PC-9 (cell line): ENCODE results near the gene CARHSP1. TPM values are rescaled to one million over a fixed set of nuclear protein-coding genes. Genes with fewer than 3 reads are reported as not detected.
"Not testable (repeated sequence)": the region's sequence is repeated elsewhere in the genome, so short reads cannot be mapped to it uniquely, and the experiment has no call there.

Source experiments
- BruUV-seq: library from RNA; stranded (reverse); fragments of 400-500 nt; replicated peaks from 2 replicates; lab custom pipeline; 2021; lab: Mats Ljungman, UMichigan
- CTCF ChIA-PET: fragments of 300-600 bp; sonication (Branson Sonifier 250); formaldehyde crosslinking; loops from one replicate; lab custom pipeline; 2022; ENCODE audit warnings: antibody characterized with exemption; lab: Charles Lee
- POLR2A ChIA-PET: fragments of 300-600 bp; sonication (Branson Sonifier 250); formaldehyde crosslinking; loops from one replicate; lab custom pipeline; 2022; ENCODE audit warnings: antibody characterized with exemption; ENCODE audit not compliant: unreplicated experiment; lab: Charles Lee
- DNase-seq, 2 experiments: peaks; one replicate each; pipeline versions ENCODE4 v3.0.0 to v3.0.0-alpha.2; 2015 to 2022; ENCODE audit warnings: mixed read lengths in 1 of 2
- H2AFZ ChIP-seq: fragments of 200-600 bp; sonication (generic); 2 replicates; pipeline ENCODE4 v1.8.1; 2017; ENCODE audit warnings: antibody characterized with exemption
- H3F3A ChIP-seq: fragments of 200-600 bp; sonication (generic); 2 replicates; pipeline ENCODE4 v1.8.1; 2017; ENCODE audit warnings: antibody characterized with exemption, mild to moderate bottlenecking, low read depth; ENCODE audit not compliant: insufficient read depth
- H3K27ac ChIP-seq: fragments of 200-600 bp; sonication (generic); 2 replicates; pipeline ENCODE4 v1.6.1; 2016; ENCODE audit warnings: mixed run types
- H3K27me3 ChIP-seq: fragments of 200-600 bp; sonication (generic); 2 replicates; pipeline ENCODE4 v1.6.1; 2016; ENCODE audit warnings: low read depth, mixed run types; ENCODE audit not compliant: insufficient read depth
- H3K36me3 ChIP-seq: fragments of 200-600 bp; sonication (generic); 2 replicates; pipeline ENCODE4 v1.6.1; 2016; ENCODE audit warnings: low read depth, mixed run types
- H3K4me1 ChIP-seq: fragments of 200-600 bp; sonication (generic); replicated peaks from 2 replicates; pipeline ENCODE4 v1.6.1; 2016; ENCODE audit warnings: mixed run types; ENCODE audit not compliant: insufficient read depth
- H3K4me2 ChIP-seq: fragments of 200-600 bp; sonication (generic); 2 replicates; pipeline ENCODE4 v1.6.1; 2017; ENCODE audit warnings: mixed run types
- H3K4me3 ChIP-seq: fragments of 200-600 bp; sonication (generic); 2 replicates; pipeline ENCODE4 v1.6.1; 2016; ENCODE audit warnings: mixed run types
- H3K79me2 ChIP-seq: fragments of 200-600 bp; sonication (generic); 2 replicates; pipeline ENCODE4 v1.6.1; 2017; ENCODE audit warnings: low read depth, mixed run types
- H3K9me2 ChIP-seq: fragments of 200-600 bp; sonication (generic); 2 replicates; pipeline ENCODE4 v1.8.1; 2017; ENCODE audit warnings: mild to moderate bottlenecking; ENCODE audit not compliant: insufficient read depth
- H3K9me3 ChIP-seq: fragments of 200-600 bp; sonication (generic); 2 replicates; pipeline ENCODE4 v1.8.1; 2016; ENCODE audit warnings: low read depth; ENCODE audit not compliant: insufficient read depth
- H4K20me1 ChIP-seq: fragments of 200-600 bp; sonication (generic); 2 replicates; pipeline ENCODE4 v1.8.1; 2017; ENCODE audit not compliant: insufficient read depth
- EZH2 ChIP-seq: fragments of 200-600 bp; sonication (generic); IDR thresholded peaks from 2 replicates; pipeline ENCODE4 v1.8.0; 2017; ENCODE audit warnings: antibody characterized with exemption, low read depth
- intact Hi-C: fragments of 100-400 bp; cut with micrococcal nuclease; formaldehyde crosslinking; loops from one replicate; pipeline ENCODE4 v1.10.0; 2022; ENCODE audit not compliant: unreplicated experiment
- total RNA-seq: library from RNA; stranded (reverse); gene quantifications from 2 replicates; pipeline ENCODE4 v1.2.3, GENCODE V29; 2021
- TF ChIP-seq, protein P1 (sequence below): fragments of 200-600 bp; sonication (generic); conservative IDR thresholded peaks from 2 replicates; pipeline ENCODE4 v1.6.1; 2017; ENCODE audit warnings: mixed run types, antibody characterized with exemption, mild to moderate bottlenecking, moderate library complexity

The CARHSP1 gene
- total RNA-seq, 1 experiment from 2014 or later: 179 TPM

DNA sequence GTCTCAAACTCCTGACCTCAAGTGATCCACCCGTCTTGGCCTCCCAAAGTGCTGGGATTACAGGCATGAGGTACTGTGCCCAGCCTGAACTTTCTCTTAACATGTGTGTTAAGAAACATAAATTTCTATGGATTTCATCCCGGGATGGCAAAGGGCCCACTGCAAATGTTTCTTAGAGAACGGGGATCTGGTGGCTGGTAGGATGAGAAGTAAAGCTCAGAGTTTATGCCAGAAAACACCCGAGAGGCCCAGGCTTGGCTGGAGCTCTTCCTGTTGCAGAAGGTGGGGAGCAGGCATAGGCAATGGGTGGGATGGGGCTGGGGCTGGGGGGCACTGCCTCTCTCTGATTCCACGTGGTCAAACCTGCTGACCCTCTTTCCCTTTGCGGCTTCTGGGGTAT, 5.6 kb upstream of the CARHSP1 start:
- Histone ChIP-seq H4K20me1 (no peaks in the 10 kb centered on the region), H3K79me2 (no peaks in the 10 kb centered on the region), H3K4me3 (no peak overlapping the region), H3K27me3 (no peaks in the 10 kb centered on the region), H3K4me2 (no peak overlapping the region), H3K36me3 (no peaks in the 10 kb centered on the region), H3F3A (peaks cover 51% of the 10 kb centered on the region), H3K9me2 (no peaks in the 10 kb centered on the region), H3K9me3 (no peaks in the 10 kb centered on the region), H3K4me1 (peaks cover 47% of the 10 kb centered on the region), H2AFZ (no peak overlapping the region), H3K27ac (no peak overlapping the region)
- POLR2A ChIA-PET: interaction anchor here (0.7 kb wide), 1 partner anchor 203 kb away, joined by 12 read pairs; no protein-coding TSS in a partner anchor
- intact Hi-C loops: loop anchor here (10.0 kb wide), 1 partner anchor 220 kb away; the partner anchor contains the start of gene HAPSTR1
- DNase-seq: no peak
- TF ChIP-seq EZH2: no peak
- TF ChIP-seq, protein P1, sequence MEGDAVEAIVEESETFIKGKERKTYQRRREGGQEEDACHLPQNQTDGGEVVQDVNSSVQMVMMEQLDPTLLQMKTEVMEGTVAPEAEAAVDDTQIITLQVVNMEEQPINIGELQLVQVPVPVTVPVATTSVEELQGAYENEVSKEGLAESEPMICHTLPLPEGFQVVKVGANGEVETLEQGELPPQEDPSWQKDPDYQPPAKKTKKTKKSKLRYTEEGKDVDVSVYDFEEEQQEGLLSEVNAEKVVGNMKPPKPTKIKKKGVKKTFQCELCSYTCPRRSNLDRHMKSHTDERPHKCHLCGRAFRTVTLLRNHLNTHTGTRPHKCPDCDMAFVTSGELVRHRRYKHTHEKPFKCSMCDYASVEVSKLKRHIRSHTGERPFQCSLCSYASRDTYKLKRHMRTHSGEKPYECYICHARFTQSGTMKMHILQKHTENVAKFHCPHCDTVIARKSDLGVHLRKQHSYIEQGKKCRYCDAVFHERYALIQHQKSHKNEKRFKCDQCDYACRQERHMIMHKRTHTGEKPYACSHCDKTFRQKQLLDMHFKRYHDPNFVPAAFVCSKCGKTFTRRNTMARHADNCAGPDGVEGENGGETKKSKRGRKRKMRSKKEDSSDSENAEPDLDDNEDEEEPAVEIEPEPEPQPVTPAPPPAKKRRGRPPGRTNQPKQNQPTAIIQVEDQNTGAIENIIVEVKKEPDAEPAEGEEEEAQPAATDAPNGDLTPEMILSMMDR: no peak
- BruUV-seq: no TSS peak
- CTCF ChIA-PET: no interaction called here

- H3K36me3 ChIP-seq, BruUV-seq, H3K9me2 ChIP-seq, CTCF ChIA-PET, DNase-seq, H3K27me3 ChIP-seq, H4K20me1 ChIP-seq, H2AFZ ChIP-seq, H3K4me3 ChIP-seq, H3K9me3 ChIP-seq, H3K27ac ChIP-seq, H3K79me2 ChIP-seq, H3K4me2 ChIP-seq: not testable (repeated sequence)
- Histone ChIP-seq H3K4me1 (peaks cover 43% of the 10 kb centered on the region), H3F3A (peaks cover 46% of the 10 kb centered on the region)
- intact Hi-C loops: loop anchor here (10.0 kb wide), 1 partner anchor 221 kb away; the partner anchor contains the start of gene HAPSTR1
- POLR2A ChIA-PET: interaction anchor here (0.7 kb wide), 1 partner anchor 203 kb away, joined by 12 read pairs; no protein-coding TSS in a partner anchor
These were observed 5.0 kb upstream of the CARHSP1 start for GRCh38 chr16:8873866-8874195.

DNA sequence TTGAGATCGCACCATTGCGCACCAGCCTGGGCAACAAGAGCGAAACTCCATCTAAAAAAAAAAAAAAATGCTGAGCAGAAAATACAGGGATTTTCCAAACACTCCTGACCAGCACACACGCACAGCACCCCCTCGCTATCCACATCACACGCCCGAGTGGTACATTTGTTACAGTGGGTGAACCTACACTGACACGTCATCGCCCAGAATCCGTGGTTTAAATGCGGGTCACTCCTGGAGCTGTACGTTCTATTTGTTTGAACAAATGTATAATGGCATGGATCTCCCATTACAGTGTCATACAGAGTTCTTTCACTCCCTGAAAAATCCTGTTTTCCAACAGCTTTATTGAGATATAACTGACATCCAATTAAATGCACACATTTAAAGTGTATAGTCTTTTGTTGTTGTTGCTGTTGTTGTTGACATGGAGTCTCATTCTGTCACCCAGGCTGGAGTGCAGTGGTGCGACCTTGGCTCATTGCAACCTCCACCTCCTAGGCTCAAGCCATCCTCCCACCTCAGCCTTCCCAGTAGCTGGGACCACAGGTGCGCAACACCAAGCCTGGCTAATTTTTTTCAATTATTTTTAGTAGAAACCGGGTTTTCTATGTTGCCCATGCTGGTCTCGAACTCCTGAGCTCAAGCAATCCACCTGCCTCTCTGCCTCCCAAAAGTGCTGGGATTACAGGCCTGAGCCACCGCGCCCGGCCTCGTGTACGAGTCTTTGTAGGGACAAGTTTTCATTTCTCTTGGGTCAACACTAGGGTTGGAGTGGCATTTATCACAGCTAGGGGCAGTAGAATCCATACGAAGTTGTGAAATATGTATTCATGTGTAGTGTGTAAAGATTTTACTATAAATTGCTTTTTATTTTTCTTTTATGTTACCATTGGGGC, 4.4 kb upstream of the CARHSP1 start:
- no TSS peak for BruUV-seq
- H3K36me3 ChIP-seq: no peaks in the 10 kb centered on the region
- peaks cover 37% of the 10 kb centered on the region for H3K4me1 ChIP-seq
- no peak for DNase-seq
- intact Hi-C loops: loop anchor here (10.0 kb wide), 1 partner anchor 222 kb away; the partner anchor contains the start of gene HAPSTR1
- H3K4me3 ChIP-seq: no peak overlapping the region
- TF ChIP-seq, protein P1: peak; percentile 34; the same call in 1 of the 2 replicates
- TF ChIP-seq EZH2: no peak
- no peak overlapping the region for H3K4me2 ChIP-seq
- peaks cover under 1% of the 10 kb centered on the region; the same call in 1 of the 2 replicates for H3K79me2 ChIP-seq
- POLR2A ChIA-PET: interaction anchor here (0.7 kb wide), 1 partner anchor 17 kb away, joined by 15 read pairs; no protein-coding TSS in a partner anchor
- H3K27ac ChIP-seq: no peak overlapping the region
- H3K9me3 ChIP-seq: no peaks in the 10 kb centered on the region
- CTCF ChIA-PET: no interaction called here
- H3K9me2 ChIP-seq: no peaks in the 10 kb centered on the region
- H4K20me1 ChIP-seq: no peaks in the 10 kb centered on the region
- no peak overlapping the region for H2AFZ ChIP-seq
- peaks cover 39% of the 10 kb centered on the region for H3F3A ChIP-seq
- H3K27me3 ChIP-seq: no peaks in the 10 kb centered on the region
